Stimulated activated effector memory CD8-positive, alpha-beta T cell treated with anti-CD3 and anti-CD28 coated beads, Interleukin-12 subunit alpha, Interleukin-12 subunit beta, amount 100 ng/mL, for 72 hours (primary cell): ENCODE data around the gene CACNG4.

Source experiments
- ATAC-seq: fragments of 150-1000 bp; cut with Tn5 transposase; 2 replicates; pipeline ENCODE4 v1.10.0; 2021
- DNase-seq, 2 donors: peaks; one replicate each; pipeline ENCODE4 v3.0.0; 2021 to 2022; ENCODE audit warnings: low spot score in 2 of 2
- H3K27ac Mint-ChIP-seq: one replicate; pipeline ENCODE4 v1.8.0; 2022; ENCODE audit warnings: mild to moderate bottlenecking, mixed read lengths
- H3K36me3 Mint-ChIP-seq: one replicate; pipeline ENCODE4 v1.8.0; 2022; ENCODE audit warnings: mild to moderate bottlenecking, mixed read lengths
- H3K4me1 Mint-ChIP-seq: one replicate; pipeline ENCODE4 v1.8.0; 2022; ENCODE audit warnings: mixed read lengths
- H3K4me3 Mint-ChIP-seq: one replicate; pipeline ENCODE4 v1.8.0; 2022; ENCODE audit warnings: mild to moderate bottlenecking, mixed read lengths
- H3K9me3 Mint-ChIP-seq: one replicate; pipeline ENCODE4 v1.8.0; 2022; ENCODE audit warnings: mixed read lengths

Gene CACNG4

GRCh38 chr17:66939461-66940114 lies 24.9 kb upstream of the CACNG4 start:
- Mint-ChIP-seq H3K36me3 (no peaks in the 10 kb centered on the region), H3K4me3 (no peak overlapping the region), H3K9me3 (peaks cover 6% of the 10 kb centered on the region), H3K27ac (no peak overlapping the region), H3K4me1 (no peaks in the 10 kb centered on the region)
- DNase-seq (no peak), ATAC-seq (no peak)

DNA sequence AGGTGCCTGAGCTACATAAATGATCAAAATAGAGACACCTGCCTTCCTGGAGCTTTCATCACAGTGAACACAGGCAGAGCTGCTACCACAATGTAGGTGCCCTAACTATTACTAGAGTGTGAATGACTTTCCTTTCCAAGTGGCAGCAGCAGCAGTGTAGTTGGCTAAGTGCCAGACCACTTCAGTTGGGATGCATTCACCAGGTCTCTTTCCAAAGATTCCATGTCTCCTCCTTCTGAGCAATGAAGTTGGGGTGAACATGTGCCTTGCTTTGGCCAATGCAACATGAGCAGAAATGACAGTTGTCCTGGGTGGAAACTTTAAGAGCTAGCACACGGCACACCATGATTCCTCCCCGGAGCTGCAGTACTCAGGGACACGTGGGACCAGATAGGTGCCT lies 23.3 kb upstream of the CACNG4 start:
- H3K4me3 Mint-ChIP-seq, result no peak overlapping the region
- no peaks in the 10 kb centered on the region for H3K36me3 Mint-ChIP-seq
- H3K9me3 Mint-ChIP-seq, result peaks cover 6% of the 10 kb centered on the region
- H3K27ac Mint-ChIP-seq, result no peak overlapping the region
- ATAC-seq (no peak), DNase-seq (no peak)
- H3K4me1 Mint-ChIP-seq, result no peaks in the 10 kb centered on the region

DNA sequence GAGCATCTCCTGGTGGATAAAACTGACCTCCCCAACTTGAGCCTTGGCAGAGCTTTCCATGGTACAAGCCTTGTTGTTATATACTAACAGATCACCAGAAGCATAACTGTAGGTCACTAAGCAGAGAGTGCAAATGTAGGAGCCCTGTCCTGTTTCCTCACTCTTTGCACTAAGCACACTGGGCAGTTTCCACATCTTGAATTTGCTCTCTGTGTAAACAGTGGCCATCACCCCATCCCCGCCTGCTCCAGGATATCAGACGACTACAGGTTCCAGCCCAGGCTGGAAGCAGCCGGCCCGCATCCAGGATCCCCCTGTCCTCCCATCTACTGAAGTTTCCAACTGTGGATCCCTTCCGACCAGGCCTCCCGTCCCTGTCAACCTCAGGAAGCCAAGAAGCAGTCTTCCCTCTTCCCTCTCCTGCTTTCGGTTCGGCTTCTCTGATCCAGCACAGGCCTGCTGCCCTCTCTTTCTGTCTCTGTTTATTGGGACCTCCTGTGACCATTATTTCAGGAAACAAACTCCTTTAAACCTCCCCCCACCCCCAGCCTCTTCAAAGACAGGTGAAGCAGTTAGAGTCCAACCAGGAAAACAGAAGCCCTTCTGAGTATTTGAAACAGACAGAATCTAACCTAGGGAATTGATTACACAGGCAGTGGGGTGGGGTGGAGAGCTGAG lies 22.6 kb upstream of the CACNG4 start:
- Mint-ChIP-seq H3K36me3 (no peaks in the 10 kb centered on the region), H3K27ac (no peak overlapping the region), H3K4me1 (no peaks in the 10 kb centered on the region), H3K4me3 (no peak overlapping the region), H3K9me3 (peaks cover 6% of the 10 kb centered on the region)
- DNase-seq, result no peak
- no peak for ATAC-seq

GRCh38 chr17:66942451-66943264 lies 21.8 kb upstream of the CACNG4 start:
- Mint-ChIP-seq H3K4me1 (no peaks in the 10 kb centered on the region), H3K27ac (no peak overlapping the region), H3K9me3 (peaks cover 6% of the 10 kb centered on the region), H3K36me3 (no peaks in the 10 kb centered on the region), H3K4me3 (no peak overlapping the region)
- no peak for ATAC-seq
- no peak for DNase-seq

- no peaks in the 10 kb centered on the region for H3K36me3 Mint-ChIP-seq
- H3K9me3 Mint-ChIP-seq, result no peaks in the 10 kb centered on the region
- H3K4me1 Mint-ChIP-seq, result no peaks in the 10 kb centered on the region
- no peak overlapping the region for H3K27ac Mint-ChIP-seq
- H3K4me3 Mint-ChIP-seq, result no peak overlapping the region
- ATAC-seq, result no peak
- no peak for DNase-seq
These were observed 21.0 kb upstream of the CACNG4 start for GRCh38 chr17:66943484-66943883.

DNA sequence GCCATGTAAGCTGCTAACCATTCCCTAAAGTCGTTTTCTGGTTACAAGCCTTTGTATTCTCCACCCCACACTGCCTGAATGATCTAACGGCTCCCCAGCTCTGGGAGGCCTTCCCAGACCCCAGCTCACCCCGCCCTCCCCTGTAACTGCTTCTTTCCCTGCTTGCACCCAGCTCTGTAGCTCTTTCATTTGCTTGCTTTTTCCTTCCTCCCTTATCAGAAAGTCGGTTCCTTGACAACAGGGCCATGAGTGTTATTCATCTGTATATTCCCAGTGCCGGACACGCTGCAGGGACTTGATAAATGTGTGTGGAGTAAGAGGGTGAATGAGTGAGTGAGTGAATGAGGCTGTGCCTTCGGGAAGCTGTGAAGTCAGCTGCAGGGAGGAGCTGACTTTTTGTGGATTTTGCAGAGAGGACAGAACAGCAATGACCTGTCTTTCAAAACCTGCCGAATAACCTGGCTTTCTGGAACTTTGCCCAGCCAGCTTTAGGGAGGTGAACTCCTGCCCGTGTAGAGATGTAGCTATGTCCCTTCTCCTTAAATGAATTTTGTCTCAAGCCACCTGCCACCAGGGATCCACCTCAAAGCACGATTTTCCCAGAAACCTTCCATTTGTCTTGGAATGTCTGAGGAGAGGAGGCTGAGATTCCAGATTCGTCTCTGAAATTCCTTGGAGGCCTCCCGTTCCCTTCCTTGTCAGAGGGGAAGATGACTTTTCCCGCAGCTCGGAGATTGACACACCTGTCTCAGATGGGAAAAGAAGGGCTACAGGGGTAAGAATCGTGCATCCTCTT lies 20.0 kb upstream of the CACNG4 start:
- no peaks in the 10 kb centered on the region for H3K9me3 Mint-ChIP-seq
- no peak for ATAC-seq
- no peak for DNase-seq
- H3K4me3 Mint-ChIP-seq, result no peak overlapping the region
- no peaks in the 10 kb centered on the region for H3K4me1 Mint-ChIP-seq
- H3K27ac Mint-ChIP-seq, result no peak overlapping the region
- no peaks in the 10 kb centered on the region for H3K36me3 Mint-ChIP-seq

GRCh38 chr17:66945147-66945835 lies 19.2 kb upstream of the CACNG4 start:
- Mint-ChIP-seq H3K4me3 (no peak overlapping the region), H3K4me1 (no peaks in the 10 kb centered on the region), H3K9me3 (no peaks in the 10 kb centered on the region), H3K27ac (no peak overlapping the region), H3K36me3 (no peaks in the 10 kb centered on the region)
- no peak for DNase-seq
- ATAC-seq, result no peak

DNA sequence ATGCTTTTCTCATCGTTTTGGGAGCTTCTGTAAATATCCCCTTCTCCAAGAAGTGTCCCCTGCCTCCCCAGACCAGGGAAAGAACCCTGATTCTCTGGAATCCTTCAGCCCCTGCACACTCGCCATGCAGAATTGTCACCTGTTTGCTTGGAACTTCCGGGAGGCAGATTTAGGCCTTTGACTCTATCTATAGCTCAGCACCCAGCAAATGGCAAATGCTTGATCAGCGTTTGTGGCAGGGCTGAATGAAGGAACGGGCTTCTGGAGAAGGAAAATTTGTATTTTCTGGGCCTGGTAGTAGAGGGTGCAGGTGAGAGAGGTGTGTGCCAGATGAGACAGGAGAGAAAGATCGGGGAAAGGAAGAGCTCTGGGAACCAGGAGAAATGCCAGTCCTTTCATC lies 18.3 kb upstream of the CACNG4 start:
- ATAC-seq, result no peak
- H3K4me1 Mint-ChIP-seq, result no peaks in the 10 kb centered on the region
- H3K36me3 Mint-ChIP-seq, result no peaks in the 10 kb centered on the region
- H3K27ac Mint-ChIP-seq, result no peak overlapping the region
- H3K4me3 Mint-ChIP-seq, result no peak overlapping the region
- DNase-seq, result no peak
- H3K9me3 Mint-ChIP-seq, result no peaks in the 10 kb centered on the region

DNA sequence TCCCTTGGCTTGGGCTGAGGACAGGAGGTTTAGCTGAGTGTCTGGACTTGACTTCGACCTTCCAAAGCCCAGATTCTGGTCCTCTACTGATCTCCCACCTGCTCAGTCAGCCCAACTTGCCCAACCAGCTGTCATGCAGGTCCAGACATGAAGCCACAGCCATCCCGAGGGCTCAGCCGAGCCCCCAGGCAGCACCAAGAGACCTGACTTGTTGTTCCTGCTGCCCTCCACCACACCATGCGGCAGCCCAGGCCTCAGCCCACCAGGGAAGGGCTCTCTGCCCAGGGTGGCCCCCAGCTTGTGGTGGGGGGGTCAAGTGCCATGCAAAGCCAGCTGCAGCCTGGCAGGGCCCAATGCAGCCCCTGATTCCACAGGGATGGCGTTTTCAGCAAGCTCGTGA lies 17.2 kb upstream of the CACNG4 start:
- Mint-ChIP-seq H3K27ac (no peak overlapping the region), H3K4me1 (no peaks in the 10 kb centered on the region), H3K36me3 (no peaks in the 10 kb centered on the region), H3K4me3 (no peak overlapping the region), H3K9me3 (no peaks in the 10 kb centered on the region)
- ATAC-seq (no peak), DNase-seq (no peak)

DNA sequence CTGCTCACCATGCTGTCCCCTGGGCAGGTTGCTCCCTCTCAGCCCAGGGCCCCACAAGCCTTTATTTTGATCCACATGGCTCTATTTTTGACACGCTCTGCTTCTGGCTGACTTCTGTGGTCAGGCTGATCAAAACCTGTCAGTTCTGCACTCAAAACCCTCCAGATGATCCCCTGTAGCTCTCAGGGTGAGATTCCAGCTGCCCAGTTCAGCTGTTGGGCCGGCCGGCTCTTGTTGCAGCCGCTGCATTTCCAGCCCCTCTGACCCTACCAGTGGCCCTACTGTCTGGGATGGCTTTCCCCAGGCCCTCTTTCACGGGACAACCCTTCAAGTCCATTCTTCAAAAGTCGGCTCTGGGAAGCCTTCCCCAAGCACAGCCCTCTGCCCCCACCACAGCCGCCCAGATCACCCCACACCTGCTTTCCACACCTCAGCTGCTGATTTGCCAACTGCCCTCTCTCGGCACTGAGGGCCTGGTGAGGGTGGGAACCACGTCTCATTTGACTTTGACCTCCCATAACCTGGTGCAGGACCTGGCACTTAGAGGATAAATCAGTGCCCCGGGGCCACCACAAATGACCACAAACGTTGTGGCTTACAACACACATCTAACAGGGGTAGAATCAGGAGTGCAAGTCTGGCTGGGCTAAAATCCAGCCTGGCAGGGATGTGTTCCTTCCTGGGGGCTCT lies 16.3 kb upstream of the CACNG4 start:
- Mint-ChIP-seq H3K4me3 (no peak overlapping the region), H3K27ac (no peak overlapping the region), H3K4me1 (no peaks in the 10 kb centered on the region), H3K36me3 (no peaks in the 10 kb centered on the region), H3K9me3 (no peaks in the 10 kb centered on the region)
- ATAC-seq, result no peak
- DNase-seq, result no peak

GRCh38 chr17:66949501-66949900 lies 15.0 kb upstream of the CACNG4 start:
- no peak overlapping the region for H3K27ac Mint-ChIP-seq
- no peaks in the 10 kb centered on the region for H3K4me1 Mint-ChIP-seq
- no peak for ATAC-seq
- no peaks in the 10 kb centered on the region for H3K36me3 Mint-ChIP-seq
- no peak overlapping the region for H3K4me3 Mint-ChIP-seq
- no peaks in the 10 kb centered on the region for H3K9me3 Mint-ChIP-seq
- DNase-seq, result no peak

DNA sequence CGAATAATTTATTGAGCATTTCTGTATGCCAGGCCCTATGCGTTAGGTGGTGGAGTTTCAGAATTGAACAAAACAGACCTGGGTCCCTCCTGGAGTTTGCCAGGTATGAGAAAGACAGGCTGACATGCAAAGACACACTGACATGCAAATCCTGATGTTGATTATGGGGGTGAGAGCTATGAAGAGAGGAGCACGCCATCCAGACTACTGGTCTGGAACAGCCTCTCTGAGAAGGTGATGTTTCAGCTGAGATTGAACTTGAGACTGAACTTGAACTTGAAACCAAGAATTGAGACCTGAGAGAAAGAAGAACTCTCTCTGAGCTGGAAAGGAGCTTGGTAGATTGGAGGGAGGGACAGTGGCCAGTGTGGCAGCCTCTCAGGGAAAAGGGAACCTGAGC lies 14.2 kb upstream of the CACNG4 start:
- ATAC-seq (no peak), DNase-seq (no peak)
- Mint-ChIP-seq H3K4me3 (no peak overlapping the region), H3K4me1 (no peaks in the 10 kb centered on the region), H3K27ac (no peak overlapping the region), H3K36me3 (no peaks in the 10 kb centered on the region), H3K9me3 (no peaks in the 10 kb centered on the region)

- no peak overlapping the region for H3K4me3 Mint-ChIP-seq
- H3K27ac Mint-ChIP-seq, result no peak overlapping the region
- no peaks in the 10 kb centered on the region for H3K36me3 Mint-ChIP-seq
- no peaks in the 10 kb centered on the region for H3K9me3 Mint-ChIP-seq
- no peak for ATAC-seq
- H3K4me1 Mint-ChIP-seq, result no peaks in the 10 kb centered on the region
- no peak for DNase-seq
These were observed 13.5 kb upstream of the CACNG4 start for GRCh38 chr17:66950886-66951604.

DNA sequence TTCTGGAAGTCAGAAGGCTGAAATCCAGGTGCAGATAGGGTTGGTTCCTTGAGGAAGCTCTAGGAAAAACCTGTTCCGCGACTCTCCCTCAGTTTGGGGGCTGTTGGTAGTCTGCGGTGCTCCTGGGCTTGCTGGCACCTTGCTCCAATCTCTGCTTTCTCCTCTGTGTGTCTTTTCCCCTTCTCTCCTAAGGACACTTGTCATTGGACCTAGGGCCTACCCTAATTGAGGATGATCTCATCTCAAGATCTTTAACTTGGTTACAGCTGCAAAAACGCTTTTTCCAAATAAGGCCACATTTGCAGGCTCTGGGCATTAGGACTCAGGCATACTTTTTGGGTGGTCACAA lies 12.9 kb upstream of the CACNG4 start:
- Mint-ChIP-seq H3K9me3 (no peaks in the 10 kb centered on the region), H3K4me3 (no peak overlapping the region), H3K4me1 (no peaks in the 10 kb centered on the region), H3K36me3 (no peaks in the 10 kb centered on the region), H3K27ac (no peak overlapping the region)
- DNase-seq (no peak), ATAC-seq (no peak)
